BJ (cell line): Measurements from ENCODE around the gene ZNHIT6. TPM values are rescaled to one million over a fixed set of nuclear protein-coding genes. Genes with fewer than 3 reads are reported as not detected.

ENCODE experiments used
- CTCF ChIA-PET: fragments of 350-600 bp; formaldehyde crosslinking; extraction: SDS; loops from one replicate; lab custom pipeline; 2021; ENCODE audit warnings: antibody characterized with exemption, inconsistent platforms; lab: Yijun Ruan, JAX
- POLR2A ChIA-PET: fragments of 300-600 bp; sonication (Branson Sonifier 250); formaldehyde crosslinking; extraction: SDS; loops from one replicate; lab custom pipeline; 2021; ENCODE audit warnings: antibody characterized with exemption; lab: Charles Lee
- DNase-seq: peaks from one replicate; pipeline ENCODE4 v3.0.0-alpha.2; 2011; ENCODE audit warnings: low read depth
- H3K27me3 ChIP-seq: 2 replicates; pipeline ENCODE4 v1.6.0; 2011; ENCODE audit warnings: low read length; ENCODE audit not compliant: control insufficient read depth, insufficient read depth
- H3K36me3 ChIP-seq: 2 replicates; pipeline ENCODE4 v1.5.1; 2011; ENCODE audit warnings: low read length; ENCODE audit not compliant: control insufficient read depth, insufficient read depth
- H3K4me3 ChIP-seq: 2 replicates; pipeline ENCODE4 v1.5.1; 2011; ENCODE audit warnings: low read depth, mild to moderate bottlenecking, control low read depth, low read length
- polyA plus RNA-seq: library from polyadenylated mRNA; depleted of rRNA; stranded (reverse); fragments of >200 nt; gene quantifications from 2 replicates; pipeline ENCODE4 v1.2.3, GENCODE V29; 2011; rRNA removed
- TF ChIP-seq, protein P1 (sequence below): IDR thresholded peaks from 2 replicates; pipeline ENCODE4 v1.5.1; 2011; ENCODE audit warnings: low read depth, mild to moderate bottlenecking, control low read depth, inconsistent platforms, low read length, moderate library complexity; ENCODE audit not compliant: insufficient read depth

ZNHIT6 gene
- polyA plus RNA-seq, 1 experiment: 5.6 TPM

DNA sequence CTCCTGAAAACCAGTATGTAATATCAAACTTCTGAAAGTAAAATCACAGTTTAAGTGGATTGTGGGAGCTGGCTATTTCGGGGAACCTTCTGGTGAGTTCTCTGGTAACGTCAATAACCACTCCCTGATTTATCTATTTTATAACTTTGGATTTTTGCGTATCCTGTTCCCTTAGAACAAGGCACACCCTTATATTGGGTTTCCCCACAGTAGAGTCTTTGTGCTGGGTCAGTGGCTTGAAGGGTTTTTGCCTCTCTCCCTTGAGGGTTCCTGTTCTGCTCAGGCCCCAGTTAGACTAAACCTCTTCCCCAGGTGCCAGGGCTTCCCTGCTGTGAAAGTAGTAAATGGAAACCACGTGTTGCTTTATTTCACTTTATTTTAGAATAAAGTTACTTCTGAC lies 106.3 kb downstream of the ZNHIT6 start:
- TF ChIP-seq, protein P1, sequence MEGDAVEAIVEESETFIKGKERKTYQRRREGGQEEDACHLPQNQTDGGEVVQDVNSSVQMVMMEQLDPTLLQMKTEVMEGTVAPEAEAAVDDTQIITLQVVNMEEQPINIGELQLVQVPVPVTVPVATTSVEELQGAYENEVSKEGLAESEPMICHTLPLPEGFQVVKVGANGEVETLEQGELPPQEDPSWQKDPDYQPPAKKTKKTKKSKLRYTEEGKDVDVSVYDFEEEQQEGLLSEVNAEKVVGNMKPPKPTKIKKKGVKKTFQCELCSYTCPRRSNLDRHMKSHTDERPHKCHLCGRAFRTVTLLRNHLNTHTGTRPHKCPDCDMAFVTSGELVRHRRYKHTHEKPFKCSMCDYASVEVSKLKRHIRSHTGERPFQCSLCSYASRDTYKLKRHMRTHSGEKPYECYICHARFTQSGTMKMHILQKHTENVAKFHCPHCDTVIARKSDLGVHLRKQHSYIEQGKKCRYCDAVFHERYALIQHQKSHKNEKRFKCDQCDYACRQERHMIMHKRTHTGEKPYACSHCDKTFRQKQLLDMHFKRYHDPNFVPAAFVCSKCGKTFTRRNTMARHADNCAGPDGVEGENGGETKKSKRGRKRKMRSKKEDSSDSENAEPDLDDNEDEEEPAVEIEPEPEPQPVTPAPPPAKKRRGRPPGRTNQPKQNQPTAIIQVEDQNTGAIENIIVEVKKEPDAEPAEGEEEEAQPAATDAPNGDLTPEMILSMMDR: no peak

DNA sequence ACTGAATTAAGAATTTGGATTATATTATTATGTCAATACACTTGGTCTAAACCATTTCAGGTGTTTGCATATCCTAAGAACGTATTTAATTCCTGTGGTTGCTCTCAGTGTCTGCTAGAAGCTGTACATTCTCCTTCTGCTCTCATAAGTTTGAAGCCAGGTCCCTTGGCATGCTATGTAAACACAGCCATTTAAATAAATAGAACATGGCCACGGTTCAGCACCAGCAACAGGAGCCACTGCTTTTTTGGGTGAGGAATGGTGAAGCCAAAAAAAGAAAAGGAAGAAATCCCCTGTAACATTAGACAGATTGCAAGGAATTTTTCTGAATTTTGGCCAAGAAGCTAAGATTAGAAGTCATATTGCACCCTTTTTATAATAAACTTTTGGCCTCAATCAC lies 108.6 kb downstream of the ZNHIT6 start:
- no peaks in the 10 kb centered on the region for H3K36me3 ChIP-seq
- DNase-seq: no peak
- H3K27me3 ChIP-seq: no peaks in the 10 kb centered on the region
- H3K4me3 ChIP-seq: no peak overlapping the region
- POLR2A ChIA-PET: interaction anchor here (1.1 kb wide), 1 partner anchor 14 kb away, joined by 3 read pairs; no protein-coding TSS in a partner anchor
- TF ChIP-seq, protein P1: no peak
- CTCF ChIA-PET: interaction anchor here (1.2 to 2.0 kb wide), 3 partner anchors 11 to 292 kb away, joined by 4 to 8 read pairs (median 6); no protein-coding TSS in a partner anchor

More for the DNA sequence above, 106.3 kb downstream of the ZNHIT6 start:
- ChIA-PET POLR2A (no interaction called here), CTCF (interaction anchor here (1.1 kb wide), 1 partner anchor 90 kb away, joined by 3 read pairs; no protein-coding TSS in a partner anchor)
- Histone ChIP-seq H3K36me3 (no peaks in the 10 kb centered on the region), H3K4me3 (no peak overlapping the region), H3K27me3 (no peaks in the 10 kb centered on the region)
- DNase-seq: no peak

Other genes starting within 250 kb of the ZNHIT6 start
- gene DDAH1, start 243.3 kb downstream of the ZNHIT6 start, polyA plus RNA-seq: 244 and 286 TPM in 2 replicates
- gene CCN1, start 127.7 kb downstream of the ZNHIT6 start, polyA plus RNA-seq: 273 and 284 TPM in 2 replicates